Loucy (cell line): ENCODE results near the gene CELF3.

Experiments
- H2AFZ ChIP-seq: fragments of 200-600 bp; sonication (generic); 2 replicates; pipeline ENCODE4 v1.6.0; 2016; ENCODE audit warnings: antibody characterized with exemption, mild to moderate bottlenecking, low read length, moderate library complexity
- H3F3A ChIP-seq: fragments of 200-600 bp; 2 replicates; pipeline ENCODE4 v1.6.0; 2016; ENCODE audit warnings: antibody characterized with exemption, low read depth, mild to moderate bottlenecking
- H3K27me3 ChIP-seq: fragments of 200-600 bp; sonication (generic); 2 replicates; pipeline ENCODE4 v1.6.1; 2014; ENCODE audit warnings: low read length, mild to moderate bottlenecking; ENCODE audit not compliant: insufficient read depth, poor library complexity, severe bottlenecking
- H3K36me3 ChIP-seq: fragments of 200-600 bp; sonication (generic); 2 replicates; pipeline ENCODE4 v1.6.1; 2016; ENCODE audit warnings: low read length; ENCODE audit not compliant: insufficient read depth
- H3K4me1 ChIP-seq: fragments of 200-600 bp; sonication (generic); 2 replicates; pipeline ENCODE4 v1.5.1; 2014; ENCODE audit warnings: low read length, mild to moderate bottlenecking; ENCODE audit not compliant: insufficient read depth, poor library complexity, severe bottlenecking
- H3K4me2 ChIP-seq: fragments of 200-600 bp; sonication (generic); 2 replicates; pipeline ENCODE4 v1.6.0; 2014; ENCODE audit warnings: antibody characterized with exemption, low read length, low read depth, mild to moderate bottlenecking; ENCODE audit not compliant: poor library complexity, severe bottlenecking
- H3K4me3 ChIP-seq: fragments of 200-600 bp; sonication (generic); 2 replicates; pipeline ENCODE4 v1.5.1; 2014; ENCODE audit warnings: low read length, mild to moderate bottlenecking, mixed read lengths; ENCODE audit not compliant: poor library complexity, severe bottlenecking
- H3K79me2 ChIP-seq: fragments of 200-600 bp; sonication (generic); 2 replicates; pipeline ENCODE4 v1.6.1; 2014; ENCODE audit warnings: low read length; ENCODE audit not compliant: insufficient read depth
- H3K9ac ChIP-seq: fragments of 200-600 bp; sonication (generic); 2 replicates; pipeline ENCODE4 v1.6.0; 2014; ENCODE audit warnings: mild to moderate bottlenecking, low read depth, low read length, moderate library complexity; ENCODE audit not compliant: poor library complexity, severe bottlenecking
- H3K9me2 ChIP-seq: fragments of 200-600 bp; sonication (generic); replicated peaks from 2 replicates; pipeline ENCODE4 v1.6.1; 2016; ENCODE audit warnings: low read depth, low read length, mixed read lengths
- H3K9me3 ChIP-seq: fragments of 200-600 bp; sonication (generic); 2 replicates; pipeline ENCODE4 v1.6.1; 2014; ENCODE audit warnings: mild to moderate bottlenecking, antibody characterized with exemption, low read length, low read depth; ENCODE audit not compliant: insufficient read depth
- H4K20me1 ChIP-seq: fragments of 200-600 bp; sonication (generic); 2 replicates; pipeline ENCODE4 v1.6.0; 2014; ENCODE audit warnings: antibody characterized with exemption, low read length, mild to moderate bottlenecking; ENCODE audit not compliant: insufficient read depth, poor library complexity, severe bottlenecking
- EZH2phosphoT487 ChIP-seq: fragments of 200-600 bp; IDR thresholded peaks from 2 replicates; pipeline ENCODE4 v1.6.1; 2018; ENCODE audit warnings: antibody characterized with exemption, mild to moderate bottlenecking, moderate library complexity, borderline replicate concordance
- TF ChIP-seq, protein P1 (sequence below): fragments of 200-600 bp; sonication (generic); conservative IDR thresholded peaks from 2 replicates; pipeline ENCODE4 v1.5.1; 2014; ENCODE audit warnings: mild to moderate bottlenecking, antibody characterized with exemption, low read length

Gene CELF3

DNA sequence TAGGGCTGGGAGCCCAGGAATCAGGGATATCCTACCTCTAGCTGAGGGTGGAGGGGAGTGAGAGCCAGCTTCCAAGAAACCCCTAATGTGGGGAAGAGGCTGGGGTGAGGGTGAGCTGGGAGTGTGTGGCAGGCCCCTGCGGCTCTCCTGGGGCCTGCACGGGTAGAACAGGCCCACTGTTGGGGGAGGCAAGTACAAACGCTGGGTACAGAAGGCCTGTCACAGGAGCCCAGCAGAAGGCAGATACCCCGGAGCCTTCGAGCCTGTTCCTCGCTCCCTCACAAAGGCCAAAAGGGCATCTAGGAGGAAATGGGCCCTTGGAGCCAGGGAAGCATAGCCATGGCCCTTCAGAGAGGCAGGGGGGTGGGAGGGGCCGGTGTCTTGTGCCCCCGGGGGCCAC, 13.7 kb downstream of the CELF3 start:
- Histone ChIP-seq H3K4me1 (peaks cover 37% of the 10 kb centered on the region), H3K27me3 (no peaks in the 10 kb centered on the region), H3K79me2 (no peaks in the 10 kb centered on the region), H3K9me2 (no peaks in the 10 kb centered on the region), H3F3A (no peaks in the 10 kb centered on the region), H3K9me3 (no peaks in the 10 kb centered on the region), H3K36me3 (peaks cover 12% of the 10 kb centered on the region; the same call in 1 of the 2 replicates), H4K20me1 (no peaks in the 10 kb centered on the region), H3K9ac (peak overlapping the region; percentile 59), H2AFZ (no peak overlapping the region), H3K4me2 (peak overlapping the region; percentile 84), H3K4me3 (peak overlapping the region; percentile 61)
- TF ChIP-seq, protein P1, sequence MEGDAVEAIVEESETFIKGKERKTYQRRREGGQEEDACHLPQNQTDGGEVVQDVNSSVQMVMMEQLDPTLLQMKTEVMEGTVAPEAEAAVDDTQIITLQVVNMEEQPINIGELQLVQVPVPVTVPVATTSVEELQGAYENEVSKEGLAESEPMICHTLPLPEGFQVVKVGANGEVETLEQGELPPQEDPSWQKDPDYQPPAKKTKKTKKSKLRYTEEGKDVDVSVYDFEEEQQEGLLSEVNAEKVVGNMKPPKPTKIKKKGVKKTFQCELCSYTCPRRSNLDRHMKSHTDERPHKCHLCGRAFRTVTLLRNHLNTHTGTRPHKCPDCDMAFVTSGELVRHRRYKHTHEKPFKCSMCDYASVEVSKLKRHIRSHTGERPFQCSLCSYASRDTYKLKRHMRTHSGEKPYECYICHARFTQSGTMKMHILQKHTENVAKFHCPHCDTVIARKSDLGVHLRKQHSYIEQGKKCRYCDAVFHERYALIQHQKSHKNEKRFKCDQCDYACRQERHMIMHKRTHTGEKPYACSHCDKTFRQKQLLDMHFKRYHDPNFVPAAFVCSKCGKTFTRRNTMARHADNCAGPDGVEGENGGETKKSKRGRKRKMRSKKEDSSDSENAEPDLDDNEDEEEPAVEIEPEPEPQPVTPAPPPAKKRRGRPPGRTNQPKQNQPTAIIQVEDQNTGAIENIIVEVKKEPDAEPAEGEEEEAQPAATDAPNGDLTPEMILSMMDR, result no peak
- no peak for TF ChIP-seq EZH2phosphoT487

DNA sequence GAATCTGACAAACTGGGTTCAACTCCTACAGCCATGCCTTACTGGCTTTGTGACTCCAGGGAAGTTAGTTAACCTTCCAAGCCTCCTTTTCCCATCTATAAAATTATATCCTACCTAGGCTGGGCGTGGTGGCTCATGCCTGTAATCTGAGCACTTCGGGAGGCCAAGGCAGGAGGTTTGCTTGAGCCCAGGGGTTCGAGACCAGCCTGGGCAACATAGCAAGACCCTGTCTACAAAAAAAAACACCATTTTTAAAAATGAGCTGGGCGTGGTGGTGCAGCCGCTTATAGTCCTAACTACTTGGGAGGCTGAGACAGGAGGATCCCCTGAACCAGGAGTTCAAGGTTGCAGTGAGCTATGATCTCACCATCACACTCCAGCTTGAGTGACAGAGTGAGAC, 15.1 kb downstream of the CELF3 start:
- H3K27me3 ChIP-seq, result no peaks in the 10 kb centered on the region
- H3K9me3 ChIP-seq, result no peaks in the 10 kb centered on the region
- H4K20me1 ChIP-seq, result no peaks in the 10 kb centered on the region
- H3K79me2 ChIP-seq, result no peaks in the 10 kb centered on the region
- H3K36me3 ChIP-seq, result peaks cover 20% of the 10 kb centered on the region; the same call in 1 of the 2 replicates
- H3K4me3 ChIP-seq, result no peak overlapping the region
- H2AFZ ChIP-seq, result no peak overlapping the region
- TF ChIP-seq EZH2phosphoT487, result no peak
- TF ChIP-seq, protein P1, result no peak
- no peaks in the 10 kb centered on the region for H3F3A ChIP-seq
- H3K4me2 ChIP-seq, result no peak overlapping the region
- peaks cover 29% of the 10 kb centered on the region for H3K4me1 ChIP-seq
- no peak overlapping the region for H3K9ac ChIP-seq
- H3K9me2 ChIP-seq, result no peaks in the 10 kb centered on the region

- no peaks in the 10 kb centered on the region for H3K9me3 ChIP-seq
- H2AFZ ChIP-seq, result no peak overlapping the region
- no peak overlapping the region for H3K4me2 ChIP-seq
- no peaks in the 10 kb centered on the region for H3K4me1 ChIP-seq
- no peaks in the 10 kb centered on the region for H3F3A ChIP-seq
- H3K79me2 ChIP-seq, result no peaks in the 10 kb centered on the region
- H3K27me3 ChIP-seq, result no peaks in the 10 kb centered on the region
- H3K9me2 ChIP-seq, result no peaks in the 10 kb centered on the region
- H3K9ac ChIP-seq, result no peak overlapping the region
- H3K36me3 ChIP-seq, result peaks cover 33% of the 10 kb centered on the region; the same call in 1 of the 2 replicates
- no peak overlapping the region for H3K4me3 ChIP-seq
- no peaks in the 10 kb centered on the region for H4K20me1 ChIP-seq
- TF ChIP-seq, protein P1, result peak; percentile 83
- TF ChIP-seq EZH2phosphoT487, result no peak
These were observed 23.4 kb downstream of the CELF3 start for GRCh38 chr1:151693057-151693651.
